SU-DHL-6 (cell line): ENCODE data around the gene TCF12.

ENCODE experiments used
- H2AFZ ChIP-seq: fragments of 200-600 bp; sonication (generic); 2 replicates; pipeline ENCODE4 v1.6.1; 2014; ENCODE audit warnings: low read depth, mild to moderate bottlenecking, moderate library complexity, mixed read lengths, antibody characterized with exemption, low read length; ENCODE audit not compliant: severe bottlenecking
- H3F3A ChIP-seq: fragments of 200-600 bp; shearing (Covaris generic); 2 replicates; pipeline ENCODE4 v1.6.0; 2016; ENCODE audit warnings: antibody characterized with exemption, mild to moderate bottlenecking; ENCODE audit not compliant: insufficient read depth
- H3K27ac ChIP-seq: fragments of 200-600 bp; sonication (generic); 2 replicates; pipeline ENCODE4 v1.5.1; 2016; ENCODE audit warnings: low read depth, mild to moderate bottlenecking, low read length, moderate library complexity, mixed read lengths
- H3K27me3 ChIP-seq: fragments of 200-600 bp; sonication (generic), shearing (Covaris generic); 2 replicates; pipeline ENCODE4 v1.6.0; 2014; ENCODE audit warnings: mild to moderate bottlenecking, low read length
- H3K36me3 ChIP-seq: fragments of 200-600 bp; sonication (generic); 2 replicates; pipeline ENCODE4 v1.6.1; 2014; ENCODE audit warnings: mild to moderate bottlenecking, low read length, mixed read lengths
- H3K4me2 ChIP-seq: fragments of 300-600, 200-600 bp; shearing (Covaris generic), sonication (generic); 2 replicates; pipeline ENCODE4 v1.6.0; 2014; ENCODE audit warnings: low read length, low read depth, mild to moderate bottlenecking; ENCODE audit not compliant: poor library complexity, severe bottlenecking
- H3K4me3 ChIP-seq: fragments of 200-600 bp; sonication (generic); 2 replicates; pipeline ENCODE4 v1.5.1; 2014; ENCODE audit warnings: antibody characterized with exemption, low read length, mild to moderate bottlenecking, mixed read lengths; ENCODE audit not compliant: insufficient read depth, poor library complexity, severe bottlenecking
- H3K79me2 ChIP-seq: fragments of 200-600 bp; sonication (generic); 2 replicates; pipeline ENCODE4 v1.6.1; 2014; ENCODE audit warnings: mild to moderate bottlenecking, low read length, moderate library complexity; ENCODE audit not compliant: insufficient read depth
- H3K9ac ChIP-seq: fragments of 200-600 bp; sonication (generic); 2 replicates; pipeline ENCODE4 v1.7.0; 2014; ENCODE audit warnings: mild to moderate bottlenecking, low read length
- H3K9me2 ChIP-seq: fragments of 200-600 bp; sonication (generic); replicated peaks from 2 replicates; pipeline ENCODE4 v1.6.1; 2014; ENCODE audit warnings: low read length; ENCODE audit not compliant: insufficient read depth
- H3K9me3 ChIP-seq: fragments of 200-600 bp; sonication (generic); 2 replicates; pipeline ENCODE4 v1.6.1; 2014; ENCODE audit warnings: low read length, mixed read lengths; ENCODE audit not compliant: insufficient read depth
- H4K20me1 ChIP-seq: fragments of 200-600 bp; sonication (generic); 2 replicates; pipeline ENCODE4 v1.6.1; 2014; ENCODE audit warnings: low read depth, mild to moderate bottlenecking, antibody characterized with exemption, low read length, moderate library complexity, mixed read lengths
- CTCF ChIP-seq: fragments of 200-600 bp; sonication (generic); IDR thresholded peaks from one replicate; pipeline ENCODE4 v1.5.1; 2017; ENCODE audit warnings: antibody characterized with exemption, mild to moderate bottlenecking, low read length, moderate library complexity; ENCODE audit not compliant: insufficient read depth, poor library complexity, severe bottlenecking
- EZH2phosphoT487 ChIP-seq: fragments of 200-600 bp; sonication (generic), shearing (Covaris generic); conservative IDR thresholded peaks from 2 replicates; pipeline ENCODE4 v1.6.1; 2018; ENCODE audit warnings: mild to moderate bottlenecking, antibody characterized with exemption, low read length, moderate library complexity, mixed read lengths

TCF12 gene

DNA sequence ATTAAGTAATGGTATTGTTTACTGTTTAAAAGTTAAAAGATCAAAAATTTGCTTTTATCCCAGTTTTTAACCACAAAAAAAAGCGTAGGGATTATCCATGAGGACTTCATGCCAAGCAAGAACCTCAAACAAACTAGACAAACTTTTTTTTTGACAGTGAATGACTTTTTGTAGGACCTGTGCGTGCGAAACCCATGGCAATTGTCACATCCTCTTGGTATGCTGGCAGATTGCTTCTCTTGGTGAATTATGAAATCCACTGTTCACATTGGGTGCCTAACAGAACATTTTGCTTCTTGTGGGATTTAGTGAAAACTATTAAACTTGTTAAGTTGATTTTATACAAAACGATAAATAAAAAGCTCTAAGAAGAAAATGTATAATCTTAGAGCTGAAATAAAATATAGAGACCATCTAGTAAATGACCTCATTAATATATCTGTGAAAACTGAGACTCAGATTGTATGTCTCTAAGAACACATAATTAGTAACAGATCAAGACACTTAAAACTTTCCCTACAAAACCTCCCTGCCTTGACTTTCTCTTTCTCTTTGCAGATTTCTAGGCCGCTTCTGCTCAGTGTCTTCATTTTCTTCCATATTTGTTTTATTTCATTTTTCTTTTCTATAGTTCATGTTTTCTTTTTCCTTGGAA is 370.6 kb downstream of the TCF12 start:
- H3F3A ChIP-seq: peaks cover 23% of the 10 kb centered on the region
- TF ChIP-seq CTCF: no peak
- no peak for TF ChIP-seq EZH2phosphoT487
- no peaks in the 10 kb centered on the region for H4K20me1 ChIP-seq
- no peak overlapping the region for H2AFZ ChIP-seq
- H3K4me3 ChIP-seq: no peak overlapping the region
- H3K27me3 ChIP-seq: no peaks in the 10 kb centered on the region
- H3K4me2 ChIP-seq: no peak overlapping the region
- H3K9me2 ChIP-seq: no peaks in the 10 kb centered on the region
- no peaks in the 10 kb centered on the region for H3K79me2 ChIP-seq
- H3K9ac ChIP-seq: no peak overlapping the region
- no peaks in the 10 kb centered on the region for H3K9me3 ChIP-seq
- peaks cover 5% of the 10 kb centered on the region; the same call in 1 of the 2 replicates for H3K36me3 ChIP-seq
- H3K27ac ChIP-seq: no peak overlapping the region

GRCh38 chr15:57290187-57290586 is 371.7 kb downstream of the TCF12 start:
- no peak overlapping the region for H3K4me2 ChIP-seq
- H3K9me3 ChIP-seq: no peaks in the 10 kb centered on the region
- no peak overlapping the region for H2AFZ ChIP-seq
- H3F3A ChIP-seq: peaks cover 11% of the 10 kb centered on the region
- no peaks in the 10 kb centered on the region for H3K27me3 ChIP-seq
- peaks cover 5% of the 10 kb centered on the region; the same call in 1 of the 2 replicates for H3K36me3 ChIP-seq
- no peaks in the 10 kb centered on the region for H4K20me1 ChIP-seq
- no peaks in the 10 kb centered on the region for H3K79me2 ChIP-seq
- no peaks in the 10 kb centered on the region for H3K9me2 ChIP-seq
- H3K27ac ChIP-seq: no peak overlapping the region
- no peak overlapping the region for H3K4me3 ChIP-seq
- no peak overlapping the region for H3K9ac ChIP-seq
- TF ChIP-seq EZH2phosphoT487: no peak

GRCh38 chr15:57290826-57291225 is 372.4 kb downstream of the TCF12 start:
- Histone ChIP-seq H3K36me3 (peaks cover 5% of the 10 kb centered on the region; the same call in 1 of the 2 replicates), H3K4me2 (no peak overlapping the region), H3F3A (peaks cover 7% of the 10 kb centered on the region; the same call in 1 of the 2 replicates), H3K27ac (no peak overlapping the region), H4K20me1 (no peaks in the 10 kb centered on the region), H3K9me2 (no peaks in the 10 kb centered on the region), H3K9me3 (no peaks in the 10 kb centered on the region), H2AFZ (no peak overlapping the region), H3K9ac (no peak overlapping the region), H3K27me3 (no peaks in the 10 kb centered on the region), H3K79me2 (no peaks in the 10 kb centered on the region), H3K4me3 (no peak overlapping the region)
- TF ChIP-seq CTCF (no peak), EZH2phosphoT487 (no peak)

DNA sequence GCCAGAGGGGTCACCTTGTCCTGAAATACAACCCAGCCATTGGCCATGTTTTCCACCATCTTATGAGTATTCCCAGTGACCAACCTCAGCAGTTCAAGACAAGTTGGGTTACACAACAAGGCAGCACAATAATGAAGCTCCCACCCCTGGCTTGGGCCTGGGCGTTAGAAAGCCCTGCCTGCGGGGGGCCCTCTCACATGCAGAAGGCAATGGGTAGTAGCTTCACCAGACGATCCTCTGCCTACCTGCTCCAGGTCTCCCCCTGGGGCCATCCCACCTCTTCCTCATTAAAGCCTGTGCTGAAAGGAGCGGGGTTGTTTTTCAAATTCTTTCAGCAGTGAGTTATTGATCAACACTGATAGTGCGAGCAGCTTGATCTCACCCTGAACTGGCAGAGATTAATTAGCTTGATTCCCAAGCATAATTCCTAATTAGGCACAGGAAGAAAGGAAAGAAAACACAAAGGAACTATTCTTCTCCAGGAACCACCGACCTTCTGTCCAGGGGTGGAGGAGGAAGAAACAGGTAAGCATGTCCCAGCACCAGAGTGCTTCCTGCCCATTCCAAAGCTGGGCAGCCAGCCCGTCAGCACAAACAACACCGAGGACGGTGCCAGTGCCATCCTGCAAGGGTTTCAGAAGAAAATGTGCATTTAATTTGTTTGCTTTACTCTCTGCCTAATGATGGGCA is 378.2 kb downstream of the TCF12 start:
- Histone ChIP-seq H3K79me2 (peaks cover 13% of the 10 kb centered on the region), H3K4me3 (no peak overlapping the region), H3K4me2 (no peak overlapping the region), H3F3A (0 out of 2 replicates have a peak, but pooled peaks cover 3% of the 10 kb centered on the region), H3K9ac (no peak overlapping the region), H2AFZ (no peak overlapping the region), H3K27me3 (no peaks in the 10 kb centered on the region), H3K27ac (no peak overlapping the region), H3K9me3 (no peaks in the 10 kb centered on the region), H3K36me3 (no peaks in the 10 kb centered on the region), H3K9me2 (no peaks in the 10 kb centered on the region), H4K20me1 (no peaks in the 10 kb centered on the region)
- TF ChIP-seq EZH2phosphoT487 (no peak), CTCF (no peak)
